Chondrocyte (in vitro differentiated cells): ENCODE measurements around the gene GPSM3. TPM values are rescaled to one million over a fixed set of nuclear protein-coding genes. Genes with fewer than 3 reads are reported as not detected.
"Not testable (repeated sequence)": the region's sequence is repeated elsewhere in the genome, so short reads cannot be mapped to it uniquely, and the experiment has no call there.

Experiments used
- DNase-seq: peaks from one replicate; pipeline ENCODE4 v3.0.0; 2021; ENCODE audit warnings: mixed read lengths, low spot score
- H3K27ac Mint-ChIP-seq: one replicate; pipeline ENCODE4 v1.8.0; 2021; ENCODE audit warnings: mild to moderate bottlenecking, moderate library complexity, mixed read lengths; ENCODE audit not compliant: unreplicated experiment
- H3K27me3 Mint-ChIP-seq: 2 replicates; pipeline ENCODE4 v1.8.0; 2021; ENCODE audit warnings: low read depth, mixed read lengths
- H3K36me3 Mint-ChIP-seq: 2 replicates; pipeline ENCODE4 v1.8.0; 2021; ENCODE audit warnings: low read depth, mixed read lengths
- H3K4me1 Mint-ChIP-seq: 2 replicates; pipeline ENCODE4 v1.8.0; 2021; ENCODE audit warnings: low read depth, mild to moderate bottlenecking, mixed read lengths
- H3K4me3 Mint-ChIP-seq: one replicate; pipeline ENCODE4 v1.8.0; 2021; ENCODE audit warnings: mild to moderate bottlenecking, moderate library complexity, mixed read lengths; ENCODE audit not compliant: unreplicated experiment
- H3K9me3 Mint-ChIP-seq: 2 replicates; pipeline ENCODE4 v1.8.0; 2021; ENCODE audit warnings: low read depth, mixed read lengths
- CTCF ChIP-seq: fragments of 200-600 bp; sonication (generic); IDR thresholded peaks from 2 replicates; pipeline ENCODE4 v1.5.0; 2021; ENCODE audit warnings: antibody characterized with exemption, mild to moderate bottlenecking, moderate library complexity
- total RNA-seq: library from RNA; stranded (reverse); gene quantifications from 3 replicates; pipeline ENCODE4 v1.2.1, GENCODE V29; 2021

GPSM3 gene
- total RNA-seq, 1 donor from 2014 or later: 5.6 TPM

DNA sequence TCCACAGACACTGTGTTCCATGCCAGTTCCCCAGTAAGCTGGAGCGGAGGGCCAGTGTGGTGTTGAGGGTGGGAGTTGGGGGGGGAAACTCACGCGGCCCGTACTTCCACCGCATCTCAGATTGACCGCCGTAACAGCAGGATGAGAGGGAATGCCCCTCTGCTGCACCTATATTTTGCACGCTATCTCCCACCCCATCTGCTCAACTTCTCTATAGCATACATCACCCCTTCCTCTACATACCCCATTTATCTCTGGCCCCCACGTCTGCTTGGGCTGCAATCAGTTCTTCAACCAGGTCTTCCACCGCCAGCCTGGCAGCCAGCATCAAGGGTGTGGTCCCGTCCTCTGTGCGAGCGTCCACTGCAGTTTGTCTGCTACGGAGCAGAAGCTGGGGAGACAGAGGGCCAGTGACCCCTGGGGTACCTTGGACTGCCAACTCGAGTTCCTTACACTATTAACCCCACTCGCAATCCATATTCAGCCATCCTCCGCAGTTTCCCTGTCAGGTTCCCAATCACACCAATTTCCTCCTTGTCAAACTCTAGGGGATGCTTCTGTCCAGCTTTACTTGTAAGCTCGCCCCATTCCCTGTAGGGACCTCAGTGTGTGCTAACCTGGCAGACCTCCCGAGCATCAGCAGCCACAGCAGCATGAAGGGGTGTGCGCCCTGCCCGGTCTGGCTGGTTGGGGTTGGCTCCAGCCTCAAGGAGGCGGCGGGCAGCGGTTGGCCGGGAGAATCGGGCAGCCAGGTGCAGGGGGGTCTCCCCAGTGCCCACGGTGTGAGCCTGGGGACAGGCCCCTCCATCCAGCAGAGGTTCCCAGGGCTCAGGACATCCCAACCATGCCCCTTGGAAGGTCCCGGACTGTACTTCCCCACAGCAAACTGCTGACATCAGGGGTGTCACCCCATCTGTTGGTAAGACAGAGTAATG is 4.5 kb upstream of the GPSM3 start:
- no peaks in the 10 kb centered on the region for H3K27me3 Mint-ChIP-seq
- DNase-seq: no peak
- peak overlapping the region; percentile 92 for H3K4me3 Mint-ChIP-seq
- no peaks in the 10 kb centered on the region for H3K9me3 Mint-ChIP-seq
- H3K36me3 Mint-ChIP-seq: no peaks in the 10 kb centered on the region
- peak overlapping the region; percentile 100 for H3K27ac Mint-ChIP-seq
- no peak for TF ChIP-seq CTCF
- H3K4me1 Mint-ChIP-seq: peaks cover 30% of the 10 kb centered on the region

GRCh38 chr6:32195902-32196681 is 3.6 kb upstream of the GPSM3 start:
- peak overlapping the region; percentile 100 for H3K27ac Mint-ChIP-seq
- H3K4me1 Mint-ChIP-seq: peaks cover 39% of the 10 kb centered on the region
- no peak for TF ChIP-seq CTCF
- peak overlapping the region; percentile 92 for H3K4me3 Mint-ChIP-seq
- DNase-seq: no peak
- no peaks in the 10 kb centered on the region for H3K36me3 Mint-ChIP-seq
- H3K27me3 Mint-ChIP-seq: no peaks in the 10 kb centered on the region
- H3K9me3 Mint-ChIP-seq: no peaks in the 10 kb centered on the region

DNA sequence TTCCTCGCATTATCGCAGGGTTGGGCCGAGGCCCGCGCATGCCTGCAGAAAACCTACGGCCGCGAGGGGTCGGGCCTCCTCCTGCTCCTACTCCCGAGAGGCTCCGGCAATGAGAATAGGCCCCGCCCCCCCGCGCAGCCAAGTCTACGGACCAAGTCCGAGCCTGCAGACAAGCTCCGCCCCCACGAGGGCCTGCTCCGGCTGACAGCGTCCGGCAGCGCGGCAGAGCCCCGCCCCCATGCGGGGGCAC is 3.1 kb upstream of the GPSM3 start:
- Mint-ChIP-seq H3K4me3 (peak overlapping the region; percentile 92), H3K9me3 (no peaks in the 10 kb centered on the region), H3K4me1 (peaks cover 42% of the 10 kb centered on the region), H3K36me3 (no peaks in the 10 kb centered on the region), H3K27me3 (no peaks in the 10 kb centered on the region), H3K27ac (peak overlapping the region; percentile 96)
- DNase-seq: peak; percentile 100
- TF ChIP-seq CTCF: no peak

- Mint-ChIP-seq H3K4me1 (peaks cover 47% of the 10 kb centered on the region), H3K27ac (peak overlapping the region; percentile 96), H3K9me3 (no peaks in the 10 kb centered on the region), H3K27me3 (no peaks in the 10 kb centered on the region), H3K4me3 (peak overlapping the region; percentile 81), H3K36me3 (no peaks in the 10 kb centered on the region)
- peak; percentile 85 for TF ChIP-seq CTCF
- DNase-seq: no peak
Measured at GRCh38 chr6:32194825-32195651, 2.6 kb upstream of the GPSM3 start.

GRCh38 chr6:32194388-32194787 is 1.9 kb upstream of the GPSM3 start:
- Mint-ChIP-seq H3K9me3 (no peaks in the 10 kb centered on the region), H3K36me3 (no peaks in the 10 kb centered on the region), H3K4me1 (peaks cover 48% of the 10 kb centered on the region), H3K4me3 (no peak overlapping the region), H3K27ac (peak overlapping the region; percentile 96), H3K27me3 (no peaks in the 10 kb centered on the region)
- DNase-seq: no peak
- no peak for TF ChIP-seq CTCF

DNA sequence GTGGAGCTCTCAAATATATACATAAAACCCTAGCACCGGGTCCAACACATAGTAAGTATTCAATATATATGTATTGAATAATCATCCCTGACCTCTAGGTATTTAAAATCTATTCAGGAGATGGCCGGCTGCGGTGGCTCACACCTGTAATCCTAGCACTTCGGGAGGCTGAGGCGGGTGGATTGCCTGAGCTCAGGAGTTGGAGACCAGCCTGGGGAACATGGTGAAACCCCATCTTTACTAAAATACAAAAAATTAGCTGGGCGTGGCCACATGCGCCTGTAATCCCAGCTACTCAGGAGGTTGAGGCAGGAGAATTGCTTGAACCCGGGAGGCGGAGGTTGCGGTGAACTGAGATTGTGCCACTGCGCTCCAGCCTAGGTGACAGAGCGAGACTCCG is 653 bp upstream of the GPSM3 start:
- peak overlapping the region; percentile 78 for H3K27ac Mint-ChIP-seq
- not testable (repeated sequence) for H3K27me3 Mint-ChIP-seq, H3K4me3 Mint-ChIP-seq, DNase-seq, H3K36me3 Mint-ChIP-seq, H3K9me3 Mint-ChIP-seq
- H3K4me1 Mint-ChIP-seq: peaks cover 60% of the 10 kb centered on the region
